H7 (cell line): Measurements from ENCODE around the gene ERN2. TPM values are rescaled to one million over a fixed set of nuclear protein-coding genes. Genes with fewer than 3 reads are reported as not detected.
A peak's percentile ranks its signal among the peaks of the same experiment; 100 is the strongest.
"Not testable (repeated sequence)": the region's sequence is repeated elsewhere in the genome, so short reads cannot be mapped to it uniquely, and the experiment has no call there.

Experiments used
- DNase-seq: peaks from one replicate; pipeline ENCODE4 v3.0.0; 2012
- H3K27me3 ChIP-seq: 2 replicates; pipeline ENCODE4 v1.6.0; 2011; ENCODE audit warnings: mild to moderate bottlenecking, low read length; ENCODE audit not compliant: control insufficient read depth, insufficient read depth
- H3K36me3 ChIP-seq: replicated peaks from 2 replicates; pipeline ENCODE4 v1.5.1; 2011; ENCODE audit warnings: low read length; ENCODE audit not compliant: control insufficient read depth, insufficient read depth
- H3K4me3 ChIP-seq: 2 replicates; pipeline ENCODE4 v1.5.1; 2011; ENCODE audit warnings: low read depth, mild to moderate bottlenecking, control low read depth, low read length, moderate library complexity; ENCODE audit not compliant: insufficient read depth
- total RNA-seq: library from RNA; depleted of rRNA; stranded (reverse); fragments of >200 nt; shearing (Covaris generic); gene quantifications from 2 replicates; pipeline ENCODE4 v1.2.3, GENCODE V29; 2014; rRNA removed

Gene ERN2
- 3.2 and 3.7 TPM in 2 replicates for total RNA-seq

DNA sequence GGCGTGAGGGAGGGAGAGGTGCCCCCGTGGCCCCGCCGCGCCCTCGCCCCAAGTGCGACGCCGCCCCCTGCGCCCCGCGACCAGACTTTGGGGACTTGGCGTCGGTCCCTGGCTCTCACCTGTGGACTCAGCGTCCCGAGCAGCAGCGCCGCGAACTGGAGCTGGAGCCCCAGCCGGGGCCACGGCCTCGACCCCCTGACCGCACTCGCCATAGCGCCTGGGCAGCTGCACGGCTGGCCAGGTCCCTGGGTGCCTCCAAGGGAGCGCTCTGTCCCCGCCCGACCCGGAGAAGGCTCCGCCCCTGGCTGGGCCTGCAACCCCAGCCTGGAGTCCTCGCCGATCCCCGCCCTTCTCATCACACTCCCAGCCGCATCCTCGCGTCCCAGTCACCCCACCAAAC is at the start of gene ERN2:
Gene ERN2, minus strand, starts transcription at position 247 of the 400 bp plus-strand sequence. Its CDS starts 35 bp downstream, at position 212.
- H3K4me3 ChIP-seq: peak within 1 kb of the TSS; percentile 45
- peak; percentile 89 for DNase-seq
- peaks cover 21% of the 10 kb centered on the region for H3K27me3 ChIP-seq
- H3K36me3 ChIP-seq: peaks cover 1% of the 10 kb centered on the region; the same call in 1 of the 2 replicates

DNA sequence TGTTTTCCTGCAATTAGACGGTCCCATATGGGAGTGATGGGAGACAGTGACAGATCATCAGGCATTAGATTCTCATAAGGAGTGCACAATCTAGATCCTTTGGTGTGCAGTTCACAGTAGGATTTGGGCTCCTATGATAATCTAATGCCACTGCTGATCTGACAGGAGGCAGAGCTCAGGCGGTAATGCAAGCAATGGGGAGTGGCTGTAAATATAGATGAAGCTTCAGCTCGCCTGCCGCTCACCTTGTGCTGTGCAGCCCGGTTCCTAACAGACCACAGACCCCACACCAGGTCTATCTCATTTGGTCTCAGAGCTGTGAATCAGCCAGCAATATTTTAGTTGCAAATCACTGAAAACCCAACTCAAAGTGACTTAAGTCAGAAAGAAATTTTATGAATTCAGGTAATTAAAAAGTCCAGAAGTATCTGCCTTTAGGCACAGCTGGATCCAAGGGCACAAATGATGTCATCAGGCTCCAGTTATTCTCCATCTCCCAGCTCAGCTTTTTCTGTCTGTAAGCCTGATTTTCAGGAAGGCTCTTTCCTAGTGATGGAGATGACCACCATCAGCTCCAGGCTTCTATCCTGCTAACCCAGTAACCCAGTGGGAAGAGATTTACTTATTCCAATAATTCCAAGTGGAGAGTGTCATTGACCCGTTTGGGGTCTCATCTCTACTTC is 45.1 kb upstream of the ERN2 start:
- H3K4me3 ChIP-seq: no peak overlapping the region
- no peak for DNase-seq
- H3K27me3 ChIP-seq: peaks cover 26% of the 10 kb centered on the region
- no peaks in the 10 kb centered on the region; the same call in 1 of the 2 replicates for H3K36me3 ChIP-seq

DNA sequence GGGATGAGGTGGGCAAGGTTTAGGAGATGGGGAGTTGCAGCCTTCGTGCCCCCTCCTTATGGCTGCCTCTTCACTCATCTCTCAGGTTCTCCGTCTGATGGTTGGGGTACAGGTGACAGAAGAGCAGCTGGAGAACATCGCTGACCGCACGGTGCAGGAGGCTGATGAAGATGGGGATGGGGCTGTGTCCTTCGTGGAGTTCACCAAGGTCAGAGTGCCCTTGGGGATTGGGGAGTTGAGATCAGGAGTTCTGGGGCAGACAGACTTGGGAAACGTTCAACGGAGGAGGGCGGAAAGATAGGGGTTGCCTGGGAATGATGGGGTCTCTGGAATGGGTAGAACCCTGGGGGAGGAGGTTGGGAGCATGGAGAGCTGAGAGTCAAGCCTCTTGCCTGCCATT is 44.1 kb upstream of the ERN2 start:
- Histone ChIP-seq H3K4me3 (no peak overlapping the region), H3K27me3 (peaks cover 26% of the 10 kb centered on the region), H3K36me3 (no peaks in the 10 kb centered on the region; the same call in 1 of the 2 replicates)
- no peak for DNase-seq

DNA sequence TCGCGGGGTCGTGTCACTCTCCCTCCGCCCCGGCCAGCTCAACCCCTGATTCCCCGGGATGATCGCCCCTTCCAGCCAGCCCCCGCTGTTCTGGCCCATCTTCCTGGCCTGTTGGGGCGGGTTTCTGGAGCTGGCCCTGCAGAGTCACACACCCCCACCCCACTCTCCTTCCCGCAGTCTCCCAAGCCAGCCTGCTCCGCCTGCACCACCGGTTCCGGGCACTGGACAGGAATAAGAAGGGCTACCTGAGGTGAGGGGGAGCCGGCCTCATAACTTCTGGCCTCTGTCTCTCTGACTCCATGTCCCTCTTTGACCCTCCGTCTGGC is 42.4 kb upstream of the ERN2 start:
- Histone ChIP-seq H3K27me3 (peaks cover 26% of the 10 kb centered on the region), H3K36me3 (no peaks in the 10 kb centered on the region; the same call in 1 of the 2 replicates), H3K4me3 (peak overlapping the region; percentile 56; the same call in 1 of the 2 replicates)
- DNase-seq: no peak

DNA sequence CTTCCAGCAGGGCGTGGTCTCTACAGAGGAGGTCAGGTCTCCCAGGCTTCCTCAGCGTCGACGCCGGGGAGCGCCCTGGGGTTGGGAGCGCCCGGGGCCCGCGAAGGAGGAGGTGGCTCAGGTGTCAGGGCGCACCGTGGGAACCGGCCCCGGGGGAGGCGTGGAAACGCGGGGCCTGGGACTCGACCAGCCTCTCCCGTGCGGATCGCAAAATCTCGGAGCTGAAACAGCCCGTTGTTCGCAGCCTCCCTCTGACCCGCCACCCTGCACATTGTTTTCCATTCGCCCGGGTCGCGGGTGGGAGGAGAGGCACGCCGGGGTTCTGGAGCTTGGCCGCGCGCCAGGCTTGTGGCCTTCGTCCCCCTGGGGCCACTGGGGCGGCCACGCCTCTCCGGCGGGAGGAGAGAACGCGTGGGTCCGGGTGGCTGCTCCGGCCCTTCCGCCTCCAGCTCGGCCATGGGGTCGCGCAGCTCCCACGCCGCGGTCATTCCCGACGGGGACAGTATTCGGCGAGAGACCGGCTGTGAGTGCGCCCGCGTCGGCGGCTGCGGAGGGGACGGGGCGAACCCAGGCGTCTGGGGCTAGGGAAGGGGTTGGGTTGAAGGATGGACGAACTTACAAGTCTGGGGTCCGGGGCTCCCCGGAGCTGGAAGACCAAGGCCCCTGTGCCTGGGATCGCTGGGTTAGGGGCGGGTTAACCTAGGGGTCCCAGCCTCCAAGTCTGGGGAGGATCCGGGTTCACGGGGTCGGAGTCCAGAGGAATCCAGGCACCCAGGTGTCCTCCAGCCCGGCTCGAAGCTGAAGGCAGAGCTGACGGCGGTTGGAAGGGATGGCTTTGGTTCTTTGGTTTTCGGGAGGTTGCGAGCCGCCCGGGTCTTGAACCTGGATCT is 41.8 kb upstream of the ERN2 start, which contains the start of gene CHP2:
Gene CHP2, plus strand, starts transcription at position 433 of the 890 bp plus-strand sequence. Its CDS starts 24 bp downstream, at position 457.
- Histone ChIP-seq H3K27me3 (peaks cover 26% of the 10 kb centered on the region), H3K4me3 (peak within 1 kb of the TSS; percentile 56), H3K36me3 (no peaks in the 10 kb centered on the region; the same call in 1 of the 2 replicates)
- DNase-seq: peak; percentile 60

DNA sequence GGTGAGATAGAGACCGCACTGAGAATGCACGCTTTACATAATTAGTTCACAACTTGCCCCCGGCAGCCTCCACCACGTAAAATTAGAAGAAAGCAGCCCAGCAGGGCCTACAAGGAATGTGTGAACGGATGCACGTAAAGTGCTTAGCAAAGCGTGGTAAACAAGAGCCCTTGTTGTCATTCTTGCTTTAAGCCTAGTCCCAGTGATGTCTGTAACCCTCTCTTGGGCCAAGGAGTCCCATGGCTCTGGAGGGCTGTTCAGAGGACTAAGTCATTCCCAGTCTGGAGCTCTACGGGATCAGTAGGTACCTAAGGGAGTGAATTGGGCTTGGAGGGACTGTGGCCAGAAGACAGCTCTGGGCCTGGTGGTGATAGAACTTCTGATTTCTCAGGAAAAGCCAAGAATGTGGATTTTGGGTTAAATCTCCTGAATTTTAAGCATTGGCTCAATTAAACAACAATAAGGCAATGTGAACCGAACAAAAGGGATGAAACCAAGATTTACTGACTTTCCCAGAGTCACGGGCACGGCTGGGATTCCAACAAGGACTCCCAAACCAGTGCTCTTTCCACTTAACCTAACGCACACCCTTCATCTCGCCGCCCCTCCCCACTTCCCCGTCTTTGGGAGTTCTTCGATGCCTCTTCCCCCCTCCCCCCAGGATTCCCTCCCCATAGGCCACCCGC is 41.0 kb upstream of the ERN2 start:
- peak overlapping the region; percentile 56 for H3K4me3 ChIP-seq
- peak; percentile 16 for DNase-seq
- H3K36me3 ChIP-seq: no peaks in the 10 kb centered on the region; the same call in 1 of the 2 replicates
- peaks cover 26% of the 10 kb centered on the region for H3K27me3 ChIP-seq

DNA sequence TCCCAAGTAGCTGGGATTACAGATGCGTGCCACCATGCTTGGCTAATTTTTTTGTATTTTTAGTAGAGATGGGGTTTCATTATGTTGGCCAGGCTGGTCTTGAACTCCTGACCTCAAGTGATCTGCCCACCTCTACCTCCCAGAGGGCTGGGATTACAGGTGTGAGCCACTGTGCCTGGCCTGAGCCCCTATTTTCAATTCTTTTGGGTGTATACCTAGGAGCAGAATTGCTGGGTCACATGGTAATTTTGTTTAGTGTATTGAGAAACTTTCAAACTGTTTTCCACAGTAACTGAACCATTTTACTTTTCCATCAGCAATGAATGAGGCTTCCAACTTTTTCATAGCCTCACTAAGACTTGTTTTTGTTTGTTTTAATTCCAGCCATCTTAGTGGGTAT is 38.0 kb upstream of the ERN2 start:
- not testable (repeated sequence) for H3K4me3 ChIP-seq, H3K36me3 ChIP-seq, DNase-seq
- peaks cover 22% of the 10 kb centered on the region for H3K27me3 ChIP-seq

DNA sequence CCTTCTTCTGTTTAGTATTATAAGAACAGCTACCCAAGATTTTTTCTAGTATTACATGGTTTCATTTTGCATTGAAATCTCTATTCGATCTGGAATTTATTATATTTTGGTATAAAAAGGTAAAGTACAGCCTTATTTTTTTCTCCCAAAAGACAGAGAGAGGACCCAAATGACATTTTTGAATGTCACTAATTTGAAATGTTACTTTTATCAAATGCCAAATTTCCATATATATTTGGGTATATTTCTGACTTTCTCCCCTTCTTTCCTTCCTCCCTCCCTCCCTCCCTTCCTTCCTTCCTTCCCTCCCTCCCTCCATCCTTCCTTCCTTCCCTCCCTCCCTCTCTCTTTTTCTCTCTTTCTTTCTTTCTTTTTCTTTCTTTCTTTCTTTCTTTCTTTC is 35.6 kb upstream of the ERN2 start:
- DNase-seq: no peak
- Histone ChIP-seq H3K27me3 (no peaks in the 10 kb centered on the region; the same call in 1 of the 2 replicates), H3K36me3 (no peaks in the 10 kb centered on the region), H3K4me3 (no peak overlapping the region)

DNA sequence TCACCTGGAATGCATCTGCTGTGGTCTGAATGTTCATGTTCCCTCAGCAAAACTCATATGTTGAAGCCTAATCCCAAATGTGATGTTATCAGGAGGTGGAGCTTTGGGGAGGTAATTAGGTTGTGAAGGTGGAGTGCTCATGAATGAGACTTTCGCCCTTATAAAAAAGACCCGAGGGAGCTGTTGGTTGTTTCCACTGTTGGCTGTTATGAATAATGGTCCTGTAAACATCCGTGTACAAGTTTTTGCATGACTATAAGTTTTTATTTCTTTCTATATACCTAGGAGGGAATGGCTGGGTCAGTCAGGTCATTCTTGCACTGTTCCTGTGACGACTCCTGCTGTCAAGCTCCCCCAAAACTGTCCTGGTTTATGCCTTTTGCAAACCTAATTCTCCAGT is 32.2 kb upstream of the ERN2 start:
- no peak overlapping the region for H3K4me3 ChIP-seq
- DNase-seq: no peak
- H3K36me3 ChIP-seq: no peaks in the 10 kb centered on the region
- no peaks in the 10 kb centered on the region; the same call in 1 of the 2 replicates for H3K27me3 ChIP-seq

DNA sequence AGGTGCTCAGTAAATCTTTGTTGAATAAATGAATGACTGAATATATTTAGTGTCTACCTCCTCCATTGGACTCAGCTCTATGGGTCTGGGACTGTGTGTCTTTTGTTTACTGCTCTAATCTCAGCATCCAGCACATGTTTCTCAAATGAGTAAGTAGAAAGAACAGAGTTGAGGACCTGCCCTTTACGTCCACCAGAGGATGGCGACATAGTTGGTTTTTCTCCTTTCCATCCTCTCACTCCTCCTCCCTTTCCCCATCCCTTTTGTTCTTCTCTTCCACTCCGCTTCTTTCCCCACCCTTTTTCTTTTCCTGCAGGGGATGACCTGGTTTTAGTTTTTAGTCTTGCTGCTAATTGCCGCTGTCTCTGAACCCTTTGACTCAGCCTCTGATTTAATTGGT is 29.7 kb upstream of the ERN2 start:
- Histone ChIP-seq H3K4me3 (no peak overlapping the region), H3K36me3 (no peaks in the 10 kb centered on the region), H3K27me3 (no peaks in the 10 kb centered on the region; the same call in 1 of the 2 replicates)
- peak; percentile 41 for DNase-seq

DNA sequence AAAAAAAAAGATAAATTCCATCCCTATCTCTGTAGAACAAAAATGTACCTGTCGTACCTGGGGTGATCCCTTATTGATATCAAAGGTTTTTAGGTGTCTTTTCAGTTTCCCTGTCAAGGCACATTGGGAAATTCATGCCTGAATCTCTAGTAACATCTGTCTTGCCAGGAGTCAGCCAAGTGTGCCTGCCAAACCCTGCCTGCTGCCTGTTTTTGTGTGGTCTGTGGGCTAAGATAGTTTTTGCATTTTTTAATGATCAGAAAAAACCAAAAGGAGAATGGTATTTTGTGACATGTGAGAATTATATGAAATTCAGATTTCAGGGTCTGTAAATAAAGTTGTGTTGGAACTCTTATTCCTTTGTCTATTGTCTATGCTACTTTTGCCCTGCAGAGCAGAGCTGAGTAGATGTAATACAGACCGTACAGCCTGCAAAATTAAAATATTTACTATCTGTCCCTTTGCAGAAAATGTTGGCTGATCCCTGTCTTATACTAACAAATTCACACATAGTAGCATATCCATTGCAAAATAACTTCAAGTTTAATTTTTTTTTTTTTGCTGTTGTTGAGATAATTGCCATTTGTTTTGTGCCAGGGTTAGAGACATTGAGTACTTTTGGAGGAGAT is 28.8 kb upstream of the ERN2 start:
- Histone ChIP-seq H3K4me3 (no peak overlapping the region), H3K27me3 (no peaks in the 10 kb centered on the region; the same call in 1 of the 2 replicates), H3K36me3 (no peaks in the 10 kb centered on the region)
- no peak for DNase-seq

DNA sequence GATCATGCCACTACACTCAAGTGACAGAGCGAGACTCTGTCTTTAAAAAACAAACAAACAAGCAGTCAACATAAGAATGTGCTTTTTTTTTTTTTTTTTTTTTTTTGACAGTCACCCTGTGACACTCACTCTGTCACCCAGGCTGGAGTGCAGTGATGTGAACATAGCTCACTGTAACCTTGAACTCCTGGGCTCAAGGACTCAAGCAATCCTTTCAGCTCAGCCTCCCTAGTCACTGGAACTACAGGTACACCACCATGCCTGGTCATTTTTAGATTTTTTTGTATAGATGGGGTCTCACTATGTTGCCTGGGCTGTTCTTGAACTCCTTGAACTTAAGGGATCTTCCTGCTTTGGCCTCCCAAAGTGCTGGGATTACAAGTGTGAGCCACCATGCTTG is 26.5 kb upstream of the ERN2 start:
- Histone ChIP-seq H3K4me3 (no peak overlapping the region), H3K27me3 (no peaks in the 10 kb centered on the region; the same call in 1 of the 2 replicates), H3K36me3 (no peaks in the 10 kb centered on the region)
- no peak for DNase-seq

DNA sequence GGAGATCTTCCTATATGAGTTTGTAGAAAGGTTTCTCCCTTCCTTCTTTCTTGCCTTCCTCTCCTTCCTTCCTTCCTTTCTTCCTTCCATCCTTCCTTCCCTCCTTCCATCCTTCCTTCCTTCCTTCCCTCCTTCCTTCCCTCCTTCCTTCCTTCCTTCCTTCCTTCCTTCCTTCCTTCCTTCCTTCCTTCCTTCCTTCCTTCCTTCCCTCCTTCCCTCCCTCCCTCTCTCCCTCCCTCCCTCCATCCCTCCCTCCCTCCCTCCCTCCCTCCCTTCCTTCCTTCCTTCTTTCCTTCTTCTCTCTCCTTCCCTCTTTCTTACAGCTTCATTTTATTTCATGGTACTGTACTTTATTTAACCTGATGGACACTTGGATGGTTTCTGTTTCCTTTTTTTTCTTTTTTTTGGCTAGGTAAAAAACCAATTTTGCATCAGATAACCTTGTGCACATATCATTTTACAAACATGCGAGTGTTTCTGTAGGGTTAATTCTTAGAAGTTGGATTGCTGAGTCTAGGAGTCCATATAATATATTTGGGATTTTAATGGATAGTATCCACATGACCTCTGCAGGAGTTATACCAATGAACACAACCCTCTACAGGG is 24.5 kb upstream of the ERN2 start:
- H3K4me3 ChIP-seq, H3K36me3 ChIP-seq, H3K27me3 ChIP-seq, DNase-seq: not testable (repeated sequence)
